Endodermal cell (in vitro differentiated cells): ENCODE measurements around the gene DNAJC4. TPM values are rescaled to one million over a fixed set of nuclear protein-coding genes. Genes with fewer than 3 reads are reported as not detected.

Experiments used
- DNase-seq: peaks from one replicate; pipeline ENCODE4 v3.0.0-alpha.2; 2017
- H3K27ac ChIP-seq: 2 replicates; pipeline ENCODE4 v1.5.1; 2013; ENCODE audit warnings: mild to moderate bottlenecking, low read depth, low read length, moderate library complexity
- H3K27me3 ChIP-seq: 2 replicates; pipeline ENCODE4 v1.6.1; 2013; ENCODE audit warnings: mild to moderate bottlenecking, low read length, moderate library complexity; ENCODE audit not compliant: insufficient read depth, control insufficient read depth, poor library complexity, severe bottlenecking
- H3K36me3 ChIP-seq: 2 replicates; pipeline ENCODE4 v1.7.0; 2013; ENCODE audit warnings: mild to moderate bottlenecking, low read length, moderate library complexity; ENCODE audit not compliant: control insufficient read depth, insufficient read depth
- H3K4me1 ChIP-seq: one replicate; pipeline ENCODE4 v1.7.0; 2013; ENCODE audit warnings: low read length; ENCODE audit not compliant: control insufficient read depth, insufficient read depth
- H3K4me3 ChIP-seq: 2 replicates; pipeline ENCODE4 v1.5.1; 2013; ENCODE audit warnings: mild to moderate bottlenecking, low read length, moderate library complexity
- H3K9ac ChIP-seq: 2 replicates; pipeline ENCODE4 v1.6.1; 2013; ENCODE audit warnings: mild to moderate bottlenecking, low read length, moderate library complexity; ENCODE audit not compliant: poor library complexity, severe bottlenecking; ENCODE audit errors: extremely low read depth
- H3K9me3 ChIP-seq: 2 replicates; pipeline ENCODE4 v1.6.1; 2013; ENCODE audit warnings: mild to moderate bottlenecking, low read length, moderate library complexity; ENCODE audit not compliant: control insufficient read depth
- H3K27ac Mint-ChIP-seq: 2 replicates; pipeline ENCODE4 v1.8.0; 2020; ENCODE audit warnings: mixed read lengths
- H3K27me3 Mint-ChIP-seq: 2 replicates; pipeline ENCODE4 v1.8.0; 2021; ENCODE audit warnings: mild to moderate bottlenecking, mixed read lengths; ENCODE audit not compliant: insufficient read depth
- H3K36me3 Mint-ChIP-seq: 2 replicates; pipeline ENCODE4 v1.8.0; 2020; ENCODE audit warnings: low read depth, mixed read lengths
- H3K4me1 Mint-ChIP-seq: 2 replicates; pipeline ENCODE4 v1.8.0; 2020; ENCODE audit warnings: mixed read lengths
- H3K4me3 Mint-ChIP-seq: 2 replicates; pipeline ENCODE4 v1.8.0; 2020; ENCODE audit warnings: mild to moderate bottlenecking, moderate library complexity, mixed read lengths
- H3K9me3 Mint-ChIP-seq: 2 replicates; pipeline ENCODE4 v1.8.0; 2020; ENCODE audit warnings: mild to moderate bottlenecking, mixed read lengths
- CTCF ChIP-seq: fragments of 200-600 bp; sonication (generic); conservative IDR thresholded peaks from 2 replicates; pipeline ENCODE4 v1.5.0; 2021; ENCODE audit warnings: antibody characterized with exemption, mild to moderate bottlenecking
- whole genome bisulfite sequencing, 2 experiments: methylation state at CpG; one replicate each; pipeline versions ENCODE4 v1.1.5 to v1.1.7; 2013; ENCODE audit warnings: missing lambda C conversion rate in 2 of 2, mixed read lengths in 1 of 2; ENCODE audit not compliant: insufficient coverage in 1 of 2, insufficient read length in 1 of 2; 5-methylcytosine and 5-hydroxymethylcytosine counted together
- total RNA-seq, 2 donors: library from RNA; stranded (reverse); fragmentation: NEBNext Ultra II Directional in 1 of 2; extraction: Animal tissue kit (Norgen Biotek cat#: 25700) in 1 of 2; gene quantifications; 2 replicates in 1 of 2; 3 replicates in 1 of 2; pipeline ENCODE4 v1.2.1, GENCODE V29; 2021

The DNAJC4 gene
- total RNA-seq, 2 donors from 2014 or later: 20.3 to 22.9 TPM

GRCh38 chr11:64249038-64249437 lies 18.7 kb downstream of the DNAJC4 start:
- no peak overlapping the region for H3K27ac ChIP-seq
- H3K9me3 ChIP-seq: no peaks in the 10 kb centered on the region
- no peak overlapping the region for H3K9ac ChIP-seq
- H3K4me3 Mint-ChIP-seq: no peak overlapping the region
- no peaks in the 10 kb centered on the region for H3K9me3 Mint-ChIP-seq
- DNase-seq: no peak
- no peak for TF ChIP-seq CTCF
- H3K4me3 ChIP-seq: no peak overlapping the region
- no peaks in the 10 kb centered on the region for H3K27me3 ChIP-seq
- H3K4me1 ChIP-seq: peaks cover 15% of the 10 kb centered on the region
- H3K27ac Mint-ChIP-seq: peak overlapping the region; percentile 76
- no peaks in the 10 kb centered on the region for H3K27me3 Mint-ChIP-seq
- peaks cover 11% of the 10 kb centered on the region for H3K36me3 ChIP-seq
- peaks cover 29% of the 10 kb centered on the region for H3K4me1 Mint-ChIP-seq
- peaks cover 6% of the 10 kb centered on the region for H3K36me3 Mint-ChIP-seq
- 91 to 100% methylated on average over 4 of the region's 4 CpGs for WGBS, 2 experiments

- no peak overlapping the region for H3K4me3 ChIP-seq
Observed at GRCh38 chr11:64249563-64250414, 19.4 kb downstream of the DNAJC4 start.

GRCh38 chr11:64250415-64251015 lies 20.2 kb downstream of the DNAJC4 start:
- Histone ChIP-seq H3K9ac (no peak overlapping the region), H3K36me3 (peaks cover 20% of the 10 kb centered on the region), H3K27me3 (no peaks in the 10 kb centered on the region), H3K4me3 (peak overlapping the region; percentile 73), H3K27ac (no peak overlapping the region), H3K4me1 (peaks cover 11% of the 10 kb centered on the region), H3K9me3 (no peaks in the 10 kb centered on the region)
- H3K4me3 Mint-ChIP-seq: peak overlapping the region; percentile 86
- H3K9me3 Mint-ChIP-seq: no peaks in the 10 kb centered on the region
- H3K27me3 Mint-ChIP-seq: no peaks in the 10 kb centered on the region
- DNase-seq: no peak
- no peak overlapping the region for H3K27ac Mint-ChIP-seq
- peaks cover 29% of the 10 kb centered on the region for H3K4me1 Mint-ChIP-seq
- TF ChIP-seq CTCF: no peak
- WGBS, 2 experiments: 4 to 18% methylated on average over 3 to 13 of the region's 13 CpGs
- peaks cover 8% of the 10 kb centered on the region for H3K36me3 Mint-ChIP-seq

More at GRCh38 chr11:64249563-64250414, 19.4 kb downstream of the DNAJC4 start:
- TF ChIP-seq CTCF: no peak
- H3K9ac ChIP-seq: no peak overlapping the region
- peak overlapping the region; percentile 74 for H3K27ac Mint-ChIP-seq
- no peaks in the 10 kb centered on the region for H3K9me3 ChIP-seq
- H3K27ac ChIP-seq: no peak overlapping the region
- H3K4me3 Mint-ChIP-seq: no peak overlapping the region
- H3K9me3 Mint-ChIP-seq: no peaks in the 10 kb centered on the region
- no peaks in the 10 kb centered on the region for H3K27me3 Mint-ChIP-seq
- H3K36me3 Mint-ChIP-seq: peaks cover 5% of the 10 kb centered on the region
- H3K4me1 Mint-ChIP-seq: peaks cover 29% of the 10 kb centered on the region
- no peaks in the 10 kb centered on the region for H3K27me3 ChIP-seq
- peaks cover 11% of the 10 kb centered on the region for H3K4me1 ChIP-seq
- peaks cover 15% of the 10 kb centered on the region for H3K36me3 ChIP-seq
- 83 to 89% methylated on average over 3 to 8 of the region's 8 CpGs for WGBS, 2 experiments
- peak; percentile 84 for DNase-seq
